MCF 10A (cell line): Measurements from ENCODE around the gene OTP. TPM values are rescaled to one million over a fixed set of nuclear protein-coding genes. Genes with fewer than 3 reads are reported as not detected.

Experiments used
- BruUV-seq: library from RNA; stranded (reverse); fragments of 400-500 nt; replicated peaks from 2 replicates; lab custom pipeline; 2021; lab: Mats Ljungman, UMichigan
- CTCF ChIA-PET: fragments of 300-600 bp; sonication (Branson Sonifier 250); formaldehyde crosslinking; extraction: SDS; loops from one replicate; lab custom pipeline; 2021; ENCODE audit warnings: antibody characterized with exemption, inconsistent platforms; lab: Yijun Ruan, JAX
- POLR2A ChIA-PET: fragments of 300-600, 350-650 bp; sonication (Branson Sonifier 250); formaldehyde crosslinking; extraction: SDS; loops from one replicate; lab custom pipeline; 2020; ENCODE audit warnings: antibody characterized with exemption, inconsistent platforms; lab: Yijun Ruan, JAX
- DNase-seq: peaks from one replicate; pipeline ENCODE4 v3.0.0-alpha.2; 2018; ENCODE audit not compliant: unreplicated experiment
- H3K27ac Mint-ChIP-seq: one replicate; pipeline ENCODE4 v1.8.0; 2022; ENCODE audit warnings: mild to moderate bottlenecking, low read depth, mixed read lengths; ENCODE audit not compliant: unreplicated experiment
- H3K27me3 Mint-ChIP-seq: one replicate; pipeline ENCODE4 v1.8.0; 2022; ENCODE audit warnings: mixed read lengths; ENCODE audit not compliant: insufficient read depth, unreplicated experiment
- H3K36me3 Mint-ChIP-seq: one replicate; pipeline ENCODE4 v1.8.0; 2022; ENCODE audit warnings: mild to moderate bottlenecking, moderate library complexity, mixed read lengths; ENCODE audit not compliant: insufficient read depth, unreplicated experiment
- H3K4me1 Mint-ChIP-seq: one replicate; pipeline ENCODE4 v1.8.0; 2022; ENCODE audit warnings: mixed read lengths; ENCODE audit not compliant: insufficient read depth, unreplicated experiment
- H3K4me3 Mint-ChIP-seq: one replicate; pipeline ENCODE4 v1.8.0; 2022; ENCODE audit warnings: mild to moderate bottlenecking, moderate library complexity, mixed read lengths; ENCODE audit not compliant: unreplicated experiment
- H3K9me3 Mint-ChIP-seq: one replicate; pipeline ENCODE4 v1.8.0; 2022; ENCODE audit warnings: mixed read lengths; ENCODE audit not compliant: unreplicated experiment
- CTCF ChIP-seq: fragments of 200-600 bp; IDR thresholded peaks from one replicate; pipeline ENCODE4 v1.8.0; 2022; ENCODE audit warnings: antibody characterized with exemption, mild to moderate bottlenecking; ENCODE audit not compliant: unreplicated experiment
- intact Hi-C: fragments of 100-400 bp; cut with micrococcal nuclease; formaldehyde crosslinking; loops from 2 replicates; pipeline ENCODE4 v1.14.1; 2022
- total RNA-seq: library from RNA; stranded (reverse); gene quantifications from 2 replicates; pipeline ENCODE4 v1.2.3, GENCODE V29; 2022

The OTP gene
- total RNA-seq, 1 experiment from 2014 or later = not detected

DNA sequence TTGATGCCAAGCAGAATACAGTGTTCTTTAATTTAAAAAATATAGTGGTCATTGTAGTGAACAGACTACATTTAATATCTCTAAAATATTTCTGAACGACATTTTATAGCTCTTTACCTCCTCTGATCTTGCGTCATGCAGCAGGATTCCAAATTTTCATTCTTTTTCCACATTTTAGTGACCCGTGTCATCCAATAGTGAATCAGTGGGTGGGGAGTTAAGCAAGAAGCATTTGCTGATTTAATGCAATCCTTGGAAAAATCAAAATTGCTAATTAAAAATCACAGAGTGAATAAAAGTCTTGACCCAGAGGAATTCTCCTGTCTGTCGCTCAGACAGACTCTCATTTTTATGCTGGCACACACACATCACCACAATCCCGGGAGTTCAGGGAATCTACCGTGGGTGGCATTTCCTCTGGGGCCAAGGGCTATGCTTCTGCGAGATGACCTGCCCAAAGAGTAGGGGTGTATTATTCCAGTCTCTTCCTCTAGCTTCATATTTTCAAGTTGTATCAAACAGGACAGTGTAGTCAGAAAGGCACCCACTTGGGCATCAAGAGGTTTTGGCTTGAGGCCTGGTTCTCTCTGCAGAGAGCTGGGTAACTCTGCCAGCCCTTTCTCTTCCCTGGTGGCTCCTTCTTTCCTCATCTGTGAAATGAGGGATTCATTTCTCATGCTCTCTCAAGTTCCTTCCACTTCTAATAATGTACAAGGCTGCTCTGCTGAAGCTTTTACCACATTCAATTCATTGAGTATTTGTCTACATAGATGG, 24.8 kb upstream of the OTP start:
- ChIA-PET CTCF (interaction anchor here (1.2 kb wide), 1 partner anchor 103 kb away, joined by 3 read pairs; no protein-coding TSS in a partner anchor), POLR2A (interaction anchor here (0.7 kb wide), 1 partner anchor 28 kb away, joined by 3 read pairs; no protein-coding TSS in a partner anchor)
- Mint-ChIP-seq H3K4me3 (no peak overlapping the region), H3K9me3 (no peaks in the 10 kb centered on the region), H3K4me1 (no peaks in the 10 kb centered on the region), H3K36me3 (no peaks in the 10 kb centered on the region), H3K27ac (no peak overlapping the region), H3K27me3 (peaks cover 2% of the 10 kb centered on the region)
- TF ChIP-seq CTCF = no peak
- intact Hi-C loops = no loop called here
- no peak for DNase-seq
- BruUV-seq = no TSS peak

GRCh38 chr5:77662635-77663034, 24.1 kb upstream of the OTP start:
- Mint-ChIP-seq H3K9me3 (no peaks in the 10 kb centered on the region), H3K4me3 (no peak overlapping the region), H3K4me1 (no peaks in the 10 kb centered on the region), H3K36me3 (no peaks in the 10 kb centered on the region), H3K27ac (no peak overlapping the region), H3K27me3 (peaks cover 8% of the 10 kb centered on the region)
- BruUV-seq = no TSS peak
- ChIA-PET POLR2A (interaction anchor here (0.7 kb wide), 1 partner anchor 28 kb away, joined by 3 read pairs; no protein-coding TSS in a partner anchor), CTCF (interaction anchor here (0.6 to 1.2 kb wide), 3 partner anchors 17 to 102 kb away, joined by 3 to 4 read pairs (median 3); no protein-coding TSS in a partner anchor)
- DNase-seq = no peak
- intact Hi-C loops = no loop called here
- TF ChIP-seq CTCF = no peak

- Mint-ChIP-seq H3K36me3 (no peaks in the 10 kb centered on the region), H3K27me3 (peaks cover 39% of the 10 kb centered on the region), H3K9me3 (no peaks in the 10 kb centered on the region), H3K4me3 (no peak overlapping the region), H3K27ac (no peak overlapping the region), H3K4me1 (no peaks in the 10 kb centered on the region)
- no peak for TF ChIP-seq CTCF
- intact Hi-C loops = loop anchor here (10.0 kb wide), 1 partner anchor 74 kb away; no protein-coding TSS in a partner anchor
- no peak for DNase-seq
- CTCF ChIA-PET = no interaction called here
- POLR2A ChIA-PET = interaction anchor here (0.5 kb wide), 1 partner anchor 210 kb away, joined by 3 read pairs; no protein-coding TSS in a partner anchor
- BruUV-seq = no TSS peak
Observed at GRCh38 chr5:77658662-77659061, 20.1 kb upstream of the OTP start.

DNA sequence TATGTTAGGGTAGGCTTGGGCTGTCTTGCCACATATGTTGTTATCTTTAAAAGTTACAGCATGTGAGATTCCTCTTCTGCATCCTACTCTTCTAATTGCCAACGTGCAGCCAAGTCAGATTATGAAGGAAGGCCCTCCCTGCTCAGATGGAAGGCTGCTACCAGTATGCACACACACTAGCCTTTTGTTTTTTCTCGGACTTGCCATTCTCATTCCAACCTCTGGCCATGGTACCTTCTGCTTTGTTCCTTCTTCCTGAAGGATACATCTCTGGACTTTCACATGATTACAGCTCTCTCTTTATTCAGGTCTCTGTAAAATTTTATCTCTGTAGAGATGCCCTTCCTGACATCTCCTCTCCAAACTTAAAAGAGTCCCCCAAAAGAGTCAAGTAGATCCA, 12.8 kb upstream of the OTP start:
- no peak for DNase-seq
- peaks cover 30% of the 10 kb centered on the region for H3K27me3 Mint-ChIP-seq
- H3K36me3 Mint-ChIP-seq = no peaks in the 10 kb centered on the region
- BruUV-seq = no TSS peak
- POLR2A ChIA-PET = no interaction called here
- TF ChIP-seq CTCF = no peak
- CTCF ChIA-PET = no interaction called here
- intact Hi-C loops = loop anchor here (10.0 kb wide), 1 partner anchor 67 kb away; no protein-coding TSS in a partner anchor
- no peak overlapping the region for H3K4me3 Mint-ChIP-seq
- H3K4me1 Mint-ChIP-seq = no peaks in the 10 kb centered on the region
- no peak overlapping the region for H3K27ac Mint-ChIP-seq
- no peaks in the 10 kb centered on the region for H3K9me3 Mint-ChIP-seq
